Stomach (tissue), 9 donors: ENCODE measurements around the gene KLHL29. TPM values are rescaled to one million over a fixed set of nuclear protein-coding genes. Genes with fewer than 3 reads are reported as not detected.

Source experiments
- DNase-seq, 2 donors: peaks; one replicate each; pipeline versions ENCODE4 v3.0.0 to v3.0.0-alpha.2; 2013 to 2019
- H3K27ac ChIP-seq, 5 donors: fragments of 200-600 bp in 4 of 5; sonication (generic) in 4 of 5; one replicate each; pipeline ENCODE4 v1.5.1; 2013 to 2019; ENCODE audit warnings: mild to moderate bottlenecking in 1 of 5, moderate library complexity in 1 of 5
- H3K27me3 ChIP-seq, 3 donors: fragments of 200-600 bp; sonication (generic); one replicate each; pipeline ENCODE4 v1.5.1; 2017 to 2019; ENCODE audit warnings: mixed run types in 1 of 3
- H3K36me3 ChIP-seq, 4 donors: fragments of 200-600 bp; sonication (generic); 1 replicate in 3 of 4; 2 replicates in 1 of 4; pipeline ENCODE4 v1.5.1; 2016 to 2019
- H3K4me1 ChIP-seq, 4 donors: fragments of 200-600 bp; sonication (generic); one replicate each; pipeline ENCODE4 v1.5.1; 2016 to 2019
- H3K4me3 ChIP-seq, 4 donors: fragments of 200-600 bp; sonication (generic) in 3 of 4; one replicate each; pipeline ENCODE4 v1.5.1; 2016 to 2019; ENCODE audit warnings: mild to moderate bottlenecking in 1 of 4
- H3K9me3 ChIP-seq, 4 donors: fragments of 200-600 bp; sonication (generic); one replicate each; pipeline ENCODE4 v1.5.1; 2016 to 2019
- CTCF ChIP-seq, 7 experiments: fragments of 450-650 bp in 4 of 7; fragments of 200-600 bp in 3 of 7; sonication (generic) in 3 of 7; IDR thresholded peaks; one replicate each; pipeline ENCODE4 v1.5.1; 2016 to 2019; ENCODE audit warnings: antibody characterized with exemption in 7 of 7, control low read depth in 2 of 7, mild to moderate bottlenecking in 1 of 7
- EP300 ChIP-seq: sonication (generic); formaldehyde crosslinking; IDR thresholded peaks from one replicate; pipeline ENCODE4 v1.6.1; 2017; ENCODE audit warnings: antibody characterized with exemption
- POLR2A ChIP-seq, 4 donors: fragments of 450-650 bp; IDR thresholded peaks; one replicate each; pipeline ENCODE4 v1.6.1; 2016; ENCODE audit warnings: antibody characterized with exemption in 4 of 4, control low read depth in 2 of 4, mild to moderate bottlenecking in 1 of 4, moderate library complexity in 1 of 4
- POLR2AphosphoS5 ChIP-seq, 3 donors: sonication (generic); formaldehyde crosslinking; IDR thresholded peaks; one replicate each; pipeline ENCODE4 v1.6.1; 2016; ENCODE audit warnings: antibody characterized with exemption in 3 of 3
- WGBS, 5 donors: extraction: QIAGEN DNeasy Blood & Tissue Kit in 3 of 5; methylation state at CpG; one replicate each; pipeline versions ENCODE4 v1.1.5 to v1.1.7; 2013 to 2018; 5-methylcytosine and 5-hydroxymethylcytosine counted together
- intact Hi-C: fragments of 100-400 bp; cut with DNase I; formaldehyde crosslinking; loops from one replicate; pipeline ENCODE4 v1.15.1; 2023; ENCODE audit warnings: low total_unique reads
- polyA plus RNA-seq, 3 donors: library from polyadenylated mRNA; stranded (reverse); fragments of 200-250 nt; gene quantifications; one replicate each; pipeline ENCODE4 v1.2.3, GENCODE V29; 2013
- total RNA-seq, 5 donors: library from RNA; depleted of rRNA; stranded (reverse); fragments of >200 nt; gene quantifications; one replicate each; pipeline versions ENCODE4 v1.1.0 to v1.2.3, GENCODE V29; 2014 to 2016
- donor health status: healthy with polysubstance abuse.
- donor health status: Bipolar disorder and iron deficiency.
- donor health status: healthy.

The KLHL29 gene
- total and polyA plus RNA-seq, 8 donors, result under 0.01 to 6.6 (median 1.3) TPM

- 56 to 65% (median 58%) methylated on average over 9 of the region's 9 CpGs for WGBS, 5 donors
- no peak overlapping the region for H3K4me3 ChIP-seq
- peak overlapping the region in 1 of 5 donors; percentile 69 for H3K27ac ChIP-seq
- H3K4me1 ChIP-seq, result peaks cover 0 to 44% (median 12%) of the 10 kb centered on the region in 4 donors
- no peaks in the 10 kb centered on the region for H3K9me3 ChIP-seq
- peaks cover 0 to 5% (median 0%) of the 10 kb centered on the region in 3 donors for H3K27me3 ChIP-seq
- intact Hi-C loops, result no loop called here
- H3K36me3 ChIP-seq, result no peaks in the 10 kb centered on the region
- no peak for TF ChIP-seq POLR2A (IDR thresholded peaks at IDR 0.05)
- peak in 1 of 2 donors; percentile 56 for DNase-seq
These were observed 121.7 kb downstream of the KLHL29 start for GRCh38 chr2:23506531-23507266.

- 75 to 84% (median 78%) methylated on average over 15 of the region's 15 CpGs for WGBS, 5 donors
- peak overlapping the region in 1 of 5 donors; percentile 69 for H3K27ac ChIP-seq
These were observed 122.5 kb downstream of the KLHL29 start for GRCh38 chr2:23507267-23508065.

GRCh38 chr2:23508066-23508390 lies 123.0 kb downstream of the KLHL29 start:
- intact Hi-C loops, result no loop called here
- WGBS, 5 donors, result 44 to 84% (median 68%) methylated on average over 3 of the region's 3 CpGs
- peak overlapping the region in 1 of 5 donors; percentile 69 for H3K27ac ChIP-seq
- no peak overlapping the region for H3K4me3 ChIP-seq
- H3K36me3 ChIP-seq, result no peaks in the 10 kb centered on the region
- H3K9me3 ChIP-seq, result no peaks in the 10 kb centered on the region
- H3K4me1 ChIP-seq, result peaks cover 0 to 44% (median 10%) of the 10 kb centered on the region in 4 donors
- peaks cover 0 to 5% (median 0%) of the 10 kb centered on the region in 3 donors for H3K27me3 ChIP-seq
- DNase-seq, result no peak
- TF ChIP-seq POLR2A (IDR thresholded peaks at IDR 0.05) (no peak), EP300 (no peak), CTCF (IDR thresholded peaks at IDR 0.05) (no peak), POLR2AphosphoS5 (IDR thresholded peaks at IDR 0.05) (no peak)

More at GRCh38 chr2:23507267-23508065, 122.5 kb downstream of the KLHL29 start:
- DNase-seq, result no peak
- intact Hi-C loops, result no loop called here
- Histone ChIP-seq H3K4me3 (no peak overlapping the region), H3K4me1 (peaks cover 0 to 43% (median 8%) of the 10 kb centered on the region in 4 donors), H3K36me3 (no peaks in the 10 kb centered on the region), H3K27me3 (peaks cover 0 to 5% (median 0%) of the 10 kb centered on the region in 3 donors), H3K9me3 (no peaks in the 10 kb centered on the region)
- no peak for TF ChIP-seq EP300
- no peak for TF ChIP-seq POLR2AphosphoS5 (IDR thresholded peaks at IDR 0.05)
- TF ChIP-seq POLR2A (IDR thresholded peaks at IDR 0.05), result no peak
- no peak for TF ChIP-seq CTCF (IDR thresholded peaks at IDR 0.05)

GRCh38 chr2:23509103-23509502 lies 124.1 kb downstream of the KLHL29 start:
- H3K27me3 ChIP-seq, result peaks cover 0 to 5% (median 0%) of the 10 kb centered on the region in 3 donors
- H3K36me3 ChIP-seq, result no peaks in the 10 kb centered on the region
- peaks cover 0 to 44% (median 15%) of the 10 kb centered on the region in 4 donors for H3K4me1 ChIP-seq
- H3K4me3 ChIP-seq, result no peak overlapping the region
- DNase-seq, result no peak
- H3K27ac ChIP-seq, result no peak overlapping the region
- intact Hi-C loops, result no loop called here
- no peaks in the 10 kb centered on the region for H3K9me3 ChIP-seq
- WGBS, 5 donors, result 84 to 92% (median 88%) methylated on average over 6 of the region's 6 CpGs
- TF ChIP-seq CTCF (IDR thresholded peaks at IDR 0.05), result no peak
- no peak for TF ChIP-seq POLR2AphosphoS5 (IDR thresholded peaks at IDR 0.05)
